Natural killer cell treated with Interleukin-12 subunit alpha and Interleukin-12 subunit beta and Interleukin-15 and Interleukin-18, amount 100 ng/mL, for 72 hours (primary cell): ENCODE measurements around the gene FGF2. TPM values are rescaled to one million over a fixed set of nuclear protein-coding genes. Genes with fewer than 3 reads are reported as not detected.
A peak's percentile ranks its signal among the peaks of the same experiment; 100 is the strongest.
"Not testable (repeated sequence)": the region's sequence is repeated elsewhere in the genome, so short reads cannot be mapped to it uniquely, and the experiment has no call there.

Experiments
- ATAC-seq, 2 donors: fragments of 150-1000 bp; cut with Tn5 transposase in 1 of 2; sonication (Bioruptor Pico), chemical (Tn5 transposase) in 1 of 2; 2 replicates each; pipeline ENCODE4 v1.10.0; 2021
- DNase-seq: peaks from one replicate; pipeline ENCODE4 v3.0.0; 2022; ENCODE audit warnings: low spot score
- H3K27ac Mint-ChIP-seq, 2 donors: 1 replicate in 1 of 2; 2 replicates in 1 of 2; pipeline ENCODE4 v1.8.0; 2022; ENCODE audit warnings: mixed read lengths in 2 of 2, mild to moderate bottlenecking in 1 of 2, moderate library complexity in 1 of 2
- H3K27me3 Mint-ChIP-seq, 2 donors: 1 replicate in 1 of 2; 2 replicates in 1 of 2; pipeline ENCODE4 v1.8.0; 2022; ENCODE audit warnings: mixed read lengths in 2 of 2
- H3K36me3 Mint-ChIP-seq: one replicate; pipeline ENCODE4 v1.8.0; 2022; ENCODE audit warnings: mixed read lengths
- H3K4me1 Mint-ChIP-seq, 2 donors: 1 replicate in 1 of 2; 2 replicates in 1 of 2; pipeline ENCODE4 v1.8.0; 2022; ENCODE audit warnings: low read depth in 2 of 2, mixed read lengths in 2 of 2, mild to moderate bottlenecking in 1 of 2
- H3K4me3 Mint-ChIP-seq: one replicate; pipeline ENCODE4 v1.8.0; 2022; ENCODE audit warnings: mixed read lengths
- H3K9me3 Mint-ChIP-seq: 2 replicates; pipeline ENCODE4 v1.8.0; 2022; ENCODE audit warnings: mixed read lengths
- total RNA-seq, 2 donors: library from RNA; stranded (reverse); gene quantifications; one replicate each; pipeline ENCODE4 v1.2.3, GENCODE V29; 2022

FGF2 gene
- total RNA-seq, 2 donors from 2014 or later, result 1.5 to 3.9 TPM

DNA sequence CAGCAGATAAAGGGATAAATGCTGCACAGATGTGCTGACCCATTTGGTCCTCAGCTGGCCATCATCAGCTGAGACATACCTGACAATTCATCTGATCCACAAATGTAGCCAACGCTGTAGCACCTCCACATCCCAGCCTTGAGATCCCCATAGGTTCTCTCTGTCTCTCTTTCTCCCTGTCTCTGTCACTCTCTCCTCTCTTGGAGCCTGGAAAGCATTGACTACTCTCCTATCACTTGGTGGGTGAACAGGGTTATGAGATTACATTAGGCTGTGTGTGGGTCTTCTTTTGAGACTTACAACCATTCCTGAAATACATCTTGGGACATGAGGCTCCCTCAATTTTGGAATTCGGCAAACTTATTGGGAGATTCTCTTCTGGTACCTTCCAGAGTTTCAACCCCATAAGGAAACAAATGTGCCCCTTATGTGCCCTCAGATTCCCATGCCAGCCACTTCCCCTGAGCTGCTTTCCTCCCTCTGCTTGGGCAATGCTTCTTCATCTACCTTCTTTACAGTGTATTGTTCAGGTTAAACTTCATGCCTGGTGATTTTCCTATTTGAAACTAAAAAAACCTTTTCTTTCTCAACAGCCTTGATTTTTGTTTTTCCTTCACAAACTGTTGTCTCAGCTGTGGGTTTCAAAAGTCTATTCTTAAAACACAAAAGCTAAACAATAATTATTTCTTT lies 29.1 kb upstream of the FGF2 start:
- Mint-ChIP-seq H3K4me3 (no peak overlapping the region), H3K4me1 (no peaks in the 10 kb centered on the region), H3K27me3 (peaks cover 0 to 6% of the 10 kb centered on the region in 2 donors), H3K36me3 (no peaks in the 10 kb centered on the region), H3K9me3 (no peaks in the 10 kb centered on the region), H3K27ac (peak overlapping the region in 1 of 2 donors; percentile 45)
- DNase-seq, result no peak
- ATAC-seq, result no peak

GRCh38 chr4:122798101-122798500 lies 28.5 kb upstream of the FGF2 start:
- peaks cover 0 to 6% of the 10 kb centered on the region in 2 donors for H3K27me3 Mint-ChIP-seq
- H3K27ac Mint-ChIP-seq, result peak overlapping the region in 1 of 2 donors; percentile 45
- no peaks in the 10 kb centered on the region for H3K4me1 Mint-ChIP-seq
- no peaks in the 10 kb centered on the region for H3K9me3 Mint-ChIP-seq
- ATAC-seq (no peak), DNase-seq (no peak)
- H3K36me3 Mint-ChIP-seq, result no peaks in the 10 kb centered on the region
- H3K4me3 Mint-ChIP-seq, result no peak overlapping the region

DNA sequence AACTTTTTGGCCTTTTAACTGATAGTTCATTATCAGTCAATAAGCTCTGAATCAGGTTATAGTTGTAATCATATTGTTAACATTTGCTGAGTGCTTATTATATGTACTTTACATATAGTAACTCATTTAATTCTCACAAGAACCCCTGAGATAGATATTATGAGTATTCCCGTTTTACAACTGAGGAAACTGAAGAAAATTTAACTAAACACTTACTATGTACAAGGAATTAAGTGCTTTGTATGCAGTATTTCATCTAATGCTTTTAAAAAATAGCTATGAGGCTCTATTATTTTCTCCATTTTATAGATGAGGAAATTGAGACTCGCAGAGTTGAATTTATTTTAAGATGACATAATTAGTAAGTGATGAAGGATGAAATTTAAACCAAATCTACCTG lies 27.7 kb upstream of the FGF2 start:
- Mint-ChIP-seq H3K9me3 (no peaks in the 10 kb centered on the region), H3K27ac (no peak overlapping the region)

GRCh38 chr4:122803788-122804208 lies 22.8 kb upstream of the FGF2 start:
- Mint-ChIP-seq H3K27me3 (no peaks in the 10 kb centered on the region), H3K4me3 (no peak overlapping the region), H3K9me3 (no peaks in the 10 kb centered on the region), H3K27ac (no peak overlapping the region), H3K36me3 (no peaks in the 10 kb centered on the region), H3K4me1 (no peaks in the 10 kb centered on the region)
- no peak for ATAC-seq
- no peak for DNase-seq

More for the DNA sequence above, 27.7 kb upstream of the FGF2 start:
- Mint-ChIP-seq H3K4me3 (no peak overlapping the region), H3K4me1 (no peaks in the 10 kb centered on the region), H3K27me3 (peaks cover 0 to 6% of the 10 kb centered on the region in 2 donors), H3K36me3 (no peaks in the 10 kb centered on the region)
- ATAC-seq (no peak), DNase-seq (no peak)

GRCh38 chr4:122806981-122807679 lies 19.5 kb upstream of the FGF2 start:
- Mint-ChIP-seq H3K9me3 (no peaks in the 10 kb centered on the region), H3K4me1 (no peaks in the 10 kb centered on the region), H3K27ac (no peak overlapping the region), H3K4me3 (no peak overlapping the region), H3K27me3 (no peaks in the 10 kb centered on the region), H3K36me3 (no peaks in the 10 kb centered on the region)
- no peak for ATAC-seq
- DNase-seq, result no peak

DNA sequence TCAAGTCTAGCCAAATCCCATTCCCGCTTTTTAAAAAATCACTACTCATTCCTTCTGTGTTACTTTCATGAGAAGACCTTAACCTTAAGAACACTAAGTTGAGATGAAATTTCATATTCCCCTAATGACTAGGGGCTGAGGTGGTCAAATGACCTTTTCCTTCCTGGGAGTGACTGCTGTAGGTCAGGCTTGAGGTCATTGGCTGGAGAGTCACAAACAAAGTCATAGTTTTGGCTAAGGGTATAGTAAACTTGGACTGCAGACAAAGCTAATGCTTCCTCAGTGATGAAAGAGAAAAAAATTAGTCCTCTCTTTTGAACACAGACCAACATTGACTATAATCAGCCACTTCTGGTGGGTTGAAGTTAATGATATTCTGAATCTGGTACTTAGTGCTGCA lies 16.0 kb upstream of the FGF2 start:
- H3K27me3 Mint-ChIP-seq, result no peaks in the 10 kb centered on the region
- H3K9me3 Mint-ChIP-seq, result no peaks in the 10 kb centered on the region
- no peak overlapping the region for H3K27ac Mint-ChIP-seq
- H3K36me3 Mint-ChIP-seq, result no peaks in the 10 kb centered on the region
- no peak overlapping the region for H3K4me3 Mint-ChIP-seq
- peaks cover 0 to 5% of the 10 kb centered on the region in 2 donors for H3K4me1 Mint-ChIP-seq
- DNase-seq (no peak), ATAC-seq (no peak)

DNA sequence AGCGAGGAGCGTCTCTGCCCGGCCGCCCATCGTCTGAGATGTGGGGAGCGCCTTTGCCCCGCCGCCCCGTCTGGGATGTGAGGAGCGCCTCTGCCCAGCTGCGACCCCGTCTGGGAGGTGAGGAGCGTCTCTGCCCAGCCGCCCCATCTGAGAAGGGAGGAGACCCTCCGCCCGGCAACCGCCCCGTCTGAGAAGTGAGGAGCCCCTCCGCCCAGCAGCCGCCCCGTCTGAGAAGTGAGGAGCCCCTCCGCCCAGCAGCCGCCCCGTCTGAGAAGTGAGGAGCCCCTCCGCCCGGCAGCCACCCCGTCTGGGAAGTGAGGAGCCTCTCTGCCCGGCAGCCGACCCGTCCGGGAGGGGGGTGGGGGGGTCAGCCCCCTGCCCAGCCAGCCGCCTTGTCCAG lies 14.8 kb upstream of the FGF2 start:
- not testable (repeated sequence) for ATAC-seq, H3K27ac Mint-ChIP-seq, H3K36me3 Mint-ChIP-seq, DNase-seq, H3K4me3 Mint-ChIP-seq, H3K27me3 Mint-ChIP-seq, H3K4me1 Mint-ChIP-seq, H3K9me3 Mint-ChIP-seq

DNA sequence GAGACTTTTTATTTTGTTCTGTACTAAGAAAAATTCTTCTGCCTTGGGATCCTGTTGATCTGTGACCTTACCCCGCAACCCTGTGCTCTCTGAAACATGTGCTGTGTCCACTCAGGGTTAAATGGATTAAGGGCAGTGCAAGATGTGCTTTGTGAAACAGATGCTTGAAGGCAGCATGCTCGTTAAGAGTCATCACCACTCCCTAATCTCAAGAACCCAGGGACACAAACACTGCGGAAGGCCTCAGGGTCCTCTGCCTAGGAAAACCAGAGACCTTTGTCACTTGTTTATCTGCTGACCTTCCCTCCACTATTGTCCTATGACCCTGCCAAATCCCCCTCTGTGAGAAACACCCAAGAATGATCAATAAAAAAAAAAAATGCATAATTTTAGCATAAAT lies 13.8 kb upstream of the FGF2 start:
- not testable (repeated sequence) for H3K4me1 Mint-ChIP-seq, H3K4me3 Mint-ChIP-seq, DNase-seq, ATAC-seq, H3K27me3 Mint-ChIP-seq, H3K36me3 Mint-ChIP-seq, H3K9me3 Mint-ChIP-seq, H3K27ac Mint-ChIP-seq

DNA sequence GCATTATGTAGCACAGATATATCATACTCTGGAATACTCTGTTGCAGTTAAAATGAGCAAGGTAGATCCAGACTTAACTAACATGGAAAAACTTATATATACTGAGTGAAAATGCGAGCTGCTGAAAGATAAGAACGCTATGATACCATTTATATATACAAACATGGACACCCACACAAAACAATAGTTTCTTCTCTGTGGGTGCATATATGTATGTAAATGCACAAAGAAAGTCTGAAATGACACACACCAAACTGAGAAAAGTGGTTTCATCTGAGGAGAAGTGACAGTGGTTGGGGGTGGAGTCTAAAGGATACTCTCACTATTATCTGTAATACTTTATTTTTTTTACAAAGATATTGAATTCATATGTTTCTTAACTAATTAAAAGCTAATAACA lies 12.2 kb upstream of the FGF2 start:
- Mint-ChIP-seq H3K36me3 (no peaks in the 10 kb centered on the region), H3K9me3 (no peaks in the 10 kb centered on the region), H3K27ac (no peak overlapping the region), H3K4me3 (no peak overlapping the region), H3K27me3 (peaks cover 2 to 10% of the 10 kb centered on the region in 2 donors), H3K4me1 (peaks cover 0 to 5% of the 10 kb centered on the region in 2 donors)
- ATAC-seq (peak in 1 of 2 donors; percentile 76), DNase-seq (no peak)

DNA sequence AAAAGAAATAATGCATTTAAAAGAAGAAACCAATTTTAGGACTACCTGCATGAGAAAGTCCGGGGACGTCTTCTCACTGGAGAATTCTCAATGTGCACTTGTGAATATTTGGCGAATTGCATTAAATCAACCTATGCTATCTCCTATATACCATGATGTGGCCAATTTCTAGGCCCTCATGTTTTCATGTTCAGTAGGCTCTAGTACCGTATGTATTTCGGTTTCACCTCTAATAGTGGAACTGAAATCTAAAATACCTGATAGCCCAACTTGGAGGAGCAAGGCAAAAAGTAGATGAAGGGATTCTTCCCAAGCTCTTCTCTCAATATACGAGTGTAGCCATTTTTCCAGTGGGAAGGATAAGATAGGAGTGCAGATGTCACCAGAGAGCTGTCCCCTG lies 11.4 kb upstream of the FGF2 start:
- Mint-ChIP-seq H3K4me3 (no peak overlapping the region), H3K36me3 (no peaks in the 10 kb centered on the region), H3K27me3 (peaks cover 7 to 15% of the 10 kb centered on the region in 2 donors), H3K4me1 (peaks cover 0 to 5% of the 10 kb centered on the region in 2 donors), H3K9me3 (no peaks in the 10 kb centered on the region), H3K27ac (no peak overlapping the region)
- ATAC-seq (no peak), DNase-seq (no peak)

DNA sequence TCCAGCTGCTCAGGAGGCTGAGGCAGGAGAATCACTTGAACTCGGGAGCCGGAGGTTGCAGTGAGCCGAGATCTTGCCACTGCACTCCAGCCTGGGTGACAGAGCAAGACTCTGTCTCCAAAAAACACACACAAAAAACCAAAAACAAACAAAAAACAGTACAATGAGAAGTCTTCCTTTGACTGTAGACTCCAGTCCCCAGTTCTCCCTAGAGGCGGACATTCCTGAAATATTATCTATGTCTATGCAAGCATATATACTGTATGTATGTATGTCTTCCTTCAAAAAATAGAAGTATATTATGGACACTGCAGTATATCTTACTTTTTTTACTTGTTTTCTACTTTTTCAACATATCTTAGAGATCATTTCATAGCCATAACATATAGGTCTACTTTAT lies 10.2 kb upstream of the FGF2 start:
- peaks cover 13 to 26% of the 10 kb centered on the region in 2 donors for H3K27me3 Mint-ChIP-seq
- H3K4me1 Mint-ChIP-seq, result peaks cover 0 to 7% of the 10 kb centered on the region in 2 donors
- H3K9me3 Mint-ChIP-seq, result no peaks in the 10 kb centered on the region
- H3K36me3 Mint-ChIP-seq, result no peaks in the 10 kb centered on the region
- ATAC-seq (no peak), DNase-seq (no peak)
- no peak overlapping the region for H3K27ac Mint-ChIP-seq
- no peak overlapping the region for H3K4me3 Mint-ChIP-seq

GRCh38 chr4:122819708-122820449 lies 6.8 kb upstream of the FGF2 start:
- H3K4me1 Mint-ChIP-seq, result peaks cover 0 to 2% of the 10 kb centered on the region in 2 donors
- H3K4me3 Mint-ChIP-seq, result no peak overlapping the region
- H3K36me3 Mint-ChIP-seq, result no peaks in the 10 kb centered on the region
- no peaks in the 10 kb centered on the region for H3K9me3 Mint-ChIP-seq
- DNase-seq, result no peak
- H3K27ac Mint-ChIP-seq, result no peak overlapping the region
- ATAC-seq, result no peak
- peaks cover 26 to 47% of the 10 kb centered on the region in 2 donors for H3K27me3 Mint-ChIP-seq

DNA sequence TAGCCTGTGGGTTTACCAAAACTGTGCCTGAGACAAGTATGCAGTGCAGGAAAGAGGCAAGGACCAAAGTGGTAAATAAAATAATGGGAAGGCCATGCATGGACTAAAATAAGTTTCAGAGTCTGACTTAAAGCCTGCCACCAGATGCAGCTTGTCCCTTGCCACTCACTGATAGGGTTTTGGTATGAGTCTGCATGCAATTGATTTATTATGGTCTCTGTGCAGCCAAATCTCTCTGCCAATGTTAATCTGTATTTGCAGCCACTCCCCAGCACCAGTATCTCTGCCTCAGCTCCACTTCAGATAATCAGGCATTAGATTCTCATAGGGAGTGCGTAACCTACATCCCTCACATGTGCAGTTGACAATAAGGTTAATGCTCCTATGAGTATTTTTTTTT lies 5.5 kb upstream of the FGF2 start:
- ATAC-seq, result no peak
- peaks cover 35 to 57% of the 10 kb centered on the region in 2 donors for H3K27me3 Mint-ChIP-seq
- no peaks in the 10 kb centered on the region for H3K9me3 Mint-ChIP-seq
- no peaks in the 10 kb centered on the region for H3K36me3 Mint-ChIP-seq
- no peak overlapping the region for H3K4me3 Mint-ChIP-seq
- no peak overlapping the region for H3K27ac Mint-ChIP-seq
- H3K4me1 Mint-ChIP-seq, result peaks cover 0 to 2% of the 10 kb centered on the region in 2 donors
- DNase-seq, result no peak

DNA sequence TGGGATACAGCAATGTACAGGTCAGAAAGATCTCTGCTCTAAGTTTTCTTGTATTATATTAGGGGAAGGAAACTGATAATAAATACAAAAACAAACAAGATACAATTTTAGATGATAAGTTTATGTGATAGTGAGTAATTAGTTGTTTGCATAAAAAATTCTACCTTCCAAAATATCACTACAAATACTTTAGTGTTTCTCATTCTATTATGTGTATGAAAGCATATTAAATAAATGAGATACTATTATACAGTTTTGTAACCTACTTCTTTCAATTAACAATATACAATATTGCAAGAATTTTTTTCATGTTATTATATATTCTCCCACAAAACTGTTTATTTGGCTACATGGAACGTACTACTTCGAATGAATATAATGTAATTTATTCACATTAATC lies 4.2 kb upstream of the FGF2 start:
- Mint-ChIP-seq H3K9me3 (no peaks in the 10 kb centered on the region), H3K27ac (no peak overlapping the region), H3K27me3 (peaks cover 36 to 61% of the 10 kb centered on the region in 2 donors), H3K36me3 (no peaks in the 10 kb centered on the region), H3K4me1 (peaks cover under 1 to 5% of the 10 kb centered on the region in 2 donors), H3K4me3 (no peak overlapping the region)
- no peak for DNase-seq
- ATAC-seq, result no peak
